Stomach (tissue), 9 donors: ENCODE results near the gene DNER. TPM values are rescaled to one million over a fixed set of nuclear protein-coding genes. Genes with fewer than 3 reads are reported as not detected.
A peak's percentile ranks its signal among the peaks of the same experiment; 100 is the strongest.

Source experiments
- DNase-seq, 2 donors: peaks; one replicate each; pipeline versions ENCODE4 v3.0.0 to v3.0.0-alpha.2; 2013 to 2019
- H3K27ac ChIP-seq, 5 donors: fragments of 200-600 bp in 4 of 5; sonication (generic) in 4 of 5; one replicate each; pipeline ENCODE4 v1.5.1; 2013 to 2019; ENCODE audit warnings: mild to moderate bottlenecking in 1 of 5, moderate library complexity in 1 of 5
- H3K27me3 ChIP-seq, 3 donors: fragments of 200-600 bp; sonication (generic); one replicate each; pipeline ENCODE4 v1.5.1; 2017 to 2019; ENCODE audit warnings: mixed run types in 1 of 3
- H3K36me3 ChIP-seq, 4 donors: fragments of 200-600 bp; sonication (generic); 1 replicate in 3 of 4; 2 replicates in 1 of 4; pipeline ENCODE4 v1.5.1; 2016 to 2019
- H3K4me1 ChIP-seq, 4 donors: fragments of 200-600 bp; sonication (generic); one replicate each; pipeline ENCODE4 v1.5.1; 2016 to 2019
- H3K4me3 ChIP-seq, 4 donors: fragments of 200-600 bp; sonication (generic) in 3 of 4; one replicate each; pipeline ENCODE4 v1.5.1; 2016 to 2019; ENCODE audit warnings: mild to moderate bottlenecking in 1 of 4
- H3K9me3 ChIP-seq, 4 donors: fragments of 200-600 bp; sonication (generic); one replicate each; pipeline ENCODE4 v1.5.1; 2016 to 2019
- EP300 ChIP-seq: sonication (generic); formaldehyde crosslinking; IDR thresholded peaks from one replicate; pipeline ENCODE4 v1.6.1; 2017; ENCODE audit warnings: antibody characterized with exemption
- POLR2A ChIP-seq, 4 donors: fragments of 450-650 bp; IDR thresholded peaks; one replicate each; pipeline ENCODE4 v1.6.1; 2016; ENCODE audit warnings: antibody characterized with exemption in 4 of 4, control low read depth in 2 of 4, mild to moderate bottlenecking in 1 of 4, moderate library complexity in 1 of 4
- POLR2AphosphoS5 ChIP-seq, 3 donors: sonication (generic); formaldehyde crosslinking; IDR thresholded peaks; one replicate each; pipeline ENCODE4 v1.6.1; 2016; ENCODE audit warnings: antibody characterized with exemption in 3 of 3
- WGBS, 5 donors: extraction: QIAGEN DNeasy Blood & Tissue Kit in 3 of 5; methylation state at CpG; one replicate each; pipeline versions ENCODE4 v1.1.5 to v1.1.7; 2013 to 2018; 5-methylcytosine and 5-hydroxymethylcytosine counted together
- intact Hi-C: fragments of 100-400 bp; cut with DNase I; formaldehyde crosslinking; loops from one replicate; pipeline ENCODE4 v1.15.1; 2023; ENCODE audit warnings: low total_unique reads
- polyA plus RNA-seq, 3 donors: library from polyadenylated mRNA; stranded (reverse); fragments of 200-250 nt; gene quantifications; one replicate each; pipeline ENCODE4 v1.2.3, GENCODE V29; 2013
- total RNA-seq, 5 donors: library from RNA; depleted of rRNA; stranded (reverse); fragments of >200 nt; gene quantifications; one replicate each; pipeline versions ENCODE4 v1.1.0 to v1.2.3, GENCODE V29; 2014 to 2016
- TF ChIP-seq, protein P1 (sequence below), 7 experiments: fragments of 450-650 bp in 4 of 7; fragments of 200-600 bp in 3 of 7; sonication (generic) in 3 of 7; IDR thresholded peaks; one replicate each; pipeline ENCODE4 v1.5.1; 2016 to 2019; ENCODE audit warnings: antibody characterized with exemption in 7 of 7, control low read depth in 2 of 7, mild to moderate bottlenecking in 1 of 7
- donor health status: healthy with polysubstance abuse.
- donor health status: Bipolar disorder and iron deficiency.
- donor health status: healthy.

Gene DNER
- total and polyA plus RNA-seq, 8 donors, result 1.6 to 10.6 (median 4.9) TPM

DNA sequence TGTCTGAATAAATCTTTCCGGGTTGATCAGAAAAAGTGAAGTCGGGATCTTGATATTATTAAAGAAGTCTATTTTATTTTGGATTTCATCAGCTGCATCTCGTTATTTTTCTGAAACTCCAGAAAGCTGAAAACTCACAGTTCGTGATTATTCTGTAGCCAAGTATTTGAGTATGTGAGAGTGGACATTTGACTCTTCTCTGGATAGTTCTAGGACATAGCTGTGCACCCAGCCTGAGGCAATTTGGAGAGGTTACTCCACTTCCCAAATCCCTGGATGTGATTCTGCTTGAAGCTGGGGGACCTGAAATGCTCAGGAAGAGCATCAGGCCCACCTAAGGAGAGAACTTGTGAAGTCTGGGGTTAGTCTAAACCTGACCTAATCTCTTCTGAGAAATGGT, 325.6 kb downstream of the DNER start:
- Histone ChIP-seq H3K36me3 (no peaks in the 10 kb centered on the region), H3K4me1 (no peaks in the 10 kb centered on the region), H3K4me3 (no peak overlapping the region), H3K27ac (no peak overlapping the region), H3K9me3 (peaks cover 0 to 25% (median 10%) of the 10 kb centered on the region in 4 donors), H3K27me3 (no peaks in the 10 kb centered on the region)
- no peak for DNase-seq
- 67 to 84% (median 79%) methylated on average over 4 of the region's 4 CpGs for WGBS, 5 donors
- intact Hi-C loops, result no loop called here
- TF ChIP-seq POLR2AphosphoS5 (IDR thresholded peaks at IDR 0.05) (no peak), POLR2A (IDR thresholded peaks at IDR 0.05) (no peak), EP300 (no peak)
- TF ChIP-seq, protein P1, sequence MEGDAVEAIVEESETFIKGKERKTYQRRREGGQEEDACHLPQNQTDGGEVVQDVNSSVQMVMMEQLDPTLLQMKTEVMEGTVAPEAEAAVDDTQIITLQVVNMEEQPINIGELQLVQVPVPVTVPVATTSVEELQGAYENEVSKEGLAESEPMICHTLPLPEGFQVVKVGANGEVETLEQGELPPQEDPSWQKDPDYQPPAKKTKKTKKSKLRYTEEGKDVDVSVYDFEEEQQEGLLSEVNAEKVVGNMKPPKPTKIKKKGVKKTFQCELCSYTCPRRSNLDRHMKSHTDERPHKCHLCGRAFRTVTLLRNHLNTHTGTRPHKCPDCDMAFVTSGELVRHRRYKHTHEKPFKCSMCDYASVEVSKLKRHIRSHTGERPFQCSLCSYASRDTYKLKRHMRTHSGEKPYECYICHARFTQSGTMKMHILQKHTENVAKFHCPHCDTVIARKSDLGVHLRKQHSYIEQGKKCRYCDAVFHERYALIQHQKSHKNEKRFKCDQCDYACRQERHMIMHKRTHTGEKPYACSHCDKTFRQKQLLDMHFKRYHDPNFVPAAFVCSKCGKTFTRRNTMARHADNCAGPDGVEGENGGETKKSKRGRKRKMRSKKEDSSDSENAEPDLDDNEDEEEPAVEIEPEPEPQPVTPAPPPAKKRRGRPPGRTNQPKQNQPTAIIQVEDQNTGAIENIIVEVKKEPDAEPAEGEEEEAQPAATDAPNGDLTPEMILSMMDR (IDR thresholded peaks at IDR 0.05), result no peak

DNA sequence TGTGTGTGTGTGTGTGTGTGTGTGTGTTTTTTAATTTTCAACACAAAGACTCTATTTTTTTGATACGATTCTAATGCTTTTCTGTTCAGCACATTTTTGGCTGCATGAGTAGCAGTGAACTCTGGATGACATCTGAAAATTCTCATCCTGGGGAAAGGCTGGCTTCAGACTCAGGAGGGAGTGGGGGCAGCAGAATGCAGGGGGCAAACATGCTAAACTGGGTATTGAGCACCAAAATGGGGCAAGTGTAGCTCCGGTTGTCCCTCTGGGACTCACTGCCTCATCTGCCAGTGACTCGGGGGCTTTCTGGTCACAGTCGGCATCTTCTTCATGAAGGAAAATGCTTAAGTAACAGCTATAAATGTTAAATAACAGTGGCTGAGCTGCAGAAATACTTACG, 326.5 kb downstream of the DNER start:
- DNase-seq, result peak in 1 of 2 donors; percentile 54
- TF ChIP-seq, protein P1 (IDR thresholded peaks at IDR 0.05), result no peak
- TF ChIP-seq POLR2AphosphoS5 (IDR thresholded peaks at IDR 0.05), result no peak
- Histone ChIP-seq H3K27ac (peak overlapping the region in 2 of 5 donors; percentile 22 to 53), H3K27me3 (no peaks in the 10 kb centered on the region), H3K4me1 (no peaks in the 10 kb centered on the region), H3K9me3 (peaks cover 0 to 17% (median 6%) of the 10 kb centered on the region in 4 donors), H3K4me3 (no peak overlapping the region), H3K36me3 (no peaks in the 10 kb centered on the region)
- WGBS, 5 donors, result 70 to 85% (median 83%) methylated on average over 5 of the region's 5 CpGs
- intact Hi-C loops, result no loop called here

DNA sequence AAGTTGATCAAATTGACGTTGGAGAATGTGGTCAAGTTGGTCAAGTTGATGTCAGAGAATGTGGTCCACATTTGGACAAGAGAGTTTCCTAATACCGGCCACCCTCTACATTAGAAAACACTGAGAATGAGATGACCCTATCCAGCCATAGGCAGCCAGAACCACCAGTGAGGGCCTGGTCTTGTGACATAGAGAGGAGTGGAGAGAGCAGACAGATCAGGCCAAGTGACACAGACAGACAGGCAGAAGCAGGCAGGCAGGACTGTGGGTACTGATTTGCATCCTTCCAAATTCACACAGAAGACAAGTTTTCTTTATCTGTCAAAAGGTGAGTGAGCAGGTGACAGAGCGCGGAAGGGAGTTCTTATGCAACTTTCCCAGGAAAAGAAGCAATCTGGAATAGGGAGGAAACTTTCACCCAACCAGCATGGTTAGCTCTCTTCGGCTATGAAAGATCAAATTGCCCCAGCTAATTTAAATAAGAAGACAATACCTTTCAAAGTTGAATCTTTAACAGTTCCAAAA, 334.2 kb downstream of the DNER start:
- H3K27me3 ChIP-seq, result no peaks in the 10 kb centered on the region
- H3K9me3 ChIP-seq, result peaks cover 0 to 13% (median under 1%) of the 10 kb centered on the region in 4 donors
- H3K4me1 ChIP-seq, result no peaks in the 10 kb centered on the region
- no peak overlapping the region for H3K4me3 ChIP-seq
- no peak overlapping the region for H3K27ac ChIP-seq
- DNase-seq, result no peak
- 81 to 87% (median 83%) methylated on average over 5 of the region's 5 CpGs for WGBS, 5 donors
- intact Hi-C loops, result no loop called here
- no peaks in the 10 kb centered on the region for H3K36me3 ChIP-seq
- TF ChIP-seq POLR2A (IDR thresholded peaks at IDR 0.05) (no peak), POLR2AphosphoS5 (IDR thresholded peaks at IDR 0.05) (no peak), EP300 (no peak)
- TF ChIP-seq, protein P1 (IDR thresholded peaks at IDR 0.05), result no peak

GRCh38 chr2:229378386-229378785, 336.0 kb downstream of the DNER start:
- no peak overlapping the region for H3K27ac ChIP-seq
- H3K36me3 ChIP-seq, result no peaks in the 10 kb centered on the region
- intact Hi-C loops, result no loop called here
- no peaks in the 10 kb centered on the region for H3K27me3 ChIP-seq
- WGBS, 5 donors, result 55 to 71% (median 69%) methylated on average over 3 of the region's 3 CpGs
- H3K4me3 ChIP-seq, result no peak overlapping the region
- no peak for DNase-seq
- TF ChIP-seq EP300, result no peak
- TF ChIP-seq POLR2A (IDR thresholded peaks at IDR 0.05), result no peak
- TF ChIP-seq, protein P1 (IDR thresholded peaks at IDR 0.05), result no peak
- no peak for TF ChIP-seq POLR2AphosphoS5 (IDR thresholded peaks at IDR 0.05)
- H3K4me1 ChIP-seq, result no peaks in the 10 kb centered on the region
- peaks cover 0 to 11% (median 0%) of the 10 kb centered on the region in 4 donors for H3K9me3 ChIP-seq
